IPS-15b (cell line): ENCODE results near the gene CHKA.

Experiments used
- H3K27me3 ChIP-seq: one replicate; pipeline ENCODE4 v1.6.1; 2013; ENCODE audit warnings: low read length; ENCODE audit not compliant: control insufficient read depth, insufficient read depth
- H3K36me3 ChIP-seq: one replicate; pipeline ENCODE4 v1.6.1; 2013; ENCODE audit warnings: low read length; ENCODE audit not compliant: control insufficient read depth, insufficient read depth
- H3K4me1 ChIP-seq: one replicate; pipeline ENCODE4 v1.6.1; 2013; ENCODE audit warnings: mild to moderate bottlenecking, low read length; ENCODE audit not compliant: control insufficient read depth, insufficient read depth
- H3K4me3 ChIP-seq: one replicate; pipeline ENCODE4 v1.5.1; 2013; ENCODE audit warnings: low read depth, low read length
- H3K9ac ChIP-seq: one replicate; pipeline ENCODE4 v1.6.1; 2013; ENCODE audit warnings: low read depth, mild to moderate bottlenecking, low read length
- H3K9me3 ChIP-seq: one replicate; pipeline ENCODE4 v1.6.1; 2013; ENCODE audit warnings: mild to moderate bottlenecking, low read length; ENCODE audit not compliant: control insufficient read depth, insufficient read depth

Gene CHKA

DNA sequence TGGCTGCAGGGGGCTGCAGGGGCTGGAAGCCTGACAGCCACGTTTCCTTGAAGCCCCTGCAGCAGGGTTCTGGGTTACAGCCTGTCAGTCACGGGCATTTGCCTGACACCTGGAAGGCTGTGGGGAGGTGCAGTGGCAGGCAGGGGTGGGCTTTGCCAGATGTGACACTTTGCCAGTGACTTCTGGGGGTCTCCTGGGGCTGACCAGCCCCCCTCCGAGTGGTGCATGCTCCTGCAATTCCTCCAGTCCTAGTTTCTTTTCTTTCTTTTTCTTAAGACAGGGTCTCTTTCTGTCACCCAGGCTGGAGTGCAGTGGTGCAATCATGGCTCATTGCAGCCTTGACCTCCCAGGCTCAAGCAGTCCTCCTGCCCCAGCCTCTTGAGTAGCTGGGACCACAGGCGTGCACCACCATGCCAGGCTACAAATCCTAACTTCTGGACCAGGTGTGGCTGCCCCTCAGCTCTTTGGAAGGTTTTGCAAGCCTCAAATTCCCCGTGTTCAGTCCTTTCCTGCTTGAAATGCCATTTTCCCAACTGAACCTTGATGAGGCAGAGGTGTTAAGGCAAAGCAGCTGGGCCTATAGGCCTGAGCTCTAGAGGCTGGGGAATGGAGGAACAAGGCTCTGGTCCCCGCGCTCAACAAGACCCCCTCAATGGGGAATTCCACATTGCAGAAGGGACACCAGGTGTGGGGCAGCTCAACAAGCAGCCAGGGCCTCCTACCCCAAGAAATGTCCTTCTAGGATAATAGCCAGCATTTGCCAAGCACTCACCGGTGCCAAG is 20.2 kb upstream of the CHKA start:
- H3K36me3 ChIP-seq, result no peaks in the 10 kb centered on the region
- H3K4me3 ChIP-seq, result no peak overlapping the region
- no peaks in the 10 kb centered on the region for H3K9me3 ChIP-seq
- H3K4me1 ChIP-seq, result no peaks in the 10 kb centered on the region
- no peaks in the 10 kb centered on the region for H3K27me3 ChIP-seq
- no peak overlapping the region for H3K9ac ChIP-seq

DNA sequence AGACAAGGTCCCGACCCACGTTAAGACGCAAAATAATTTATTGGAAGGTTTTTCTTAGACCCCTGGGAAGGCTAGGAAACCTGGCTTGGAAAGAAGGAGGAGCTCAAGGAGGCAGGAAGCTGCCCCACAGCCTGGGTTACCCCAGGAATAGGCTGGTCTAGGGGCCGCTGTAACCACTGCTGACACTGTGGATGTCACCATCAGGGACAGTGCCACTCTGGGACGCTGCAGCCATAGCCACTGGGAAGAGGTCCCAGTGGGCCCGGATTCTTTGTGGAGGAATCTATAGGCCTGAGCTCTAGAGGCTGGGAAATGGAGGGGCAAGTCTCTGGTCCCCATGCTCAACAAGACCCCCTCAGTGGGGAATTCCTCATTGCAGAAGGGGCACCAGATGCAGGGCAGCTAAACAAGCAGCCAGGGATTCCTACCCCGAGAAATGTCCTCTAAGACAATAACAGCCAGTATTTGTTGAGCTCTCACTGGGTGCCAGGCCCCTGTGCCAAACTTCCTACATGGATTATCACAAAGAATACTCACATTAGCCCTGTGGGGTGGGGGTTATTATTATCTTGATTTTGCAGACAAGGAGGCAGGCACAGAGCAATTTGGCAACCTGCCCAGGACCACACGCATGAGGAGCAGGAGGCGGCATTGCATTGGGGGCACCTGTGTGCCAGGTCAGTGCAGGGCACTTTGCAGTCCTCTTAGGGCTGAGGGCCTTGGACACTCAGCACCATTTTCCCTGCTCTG is 19.5 kb upstream of the CHKA start:
- no peaks in the 10 kb centered on the region for H3K4me1 ChIP-seq
- no peaks in the 10 kb centered on the region for H3K27me3 ChIP-seq
- H3K9ac ChIP-seq, result no peak overlapping the region
- no peaks in the 10 kb centered on the region for H3K36me3 ChIP-seq
- no peak overlapping the region for H3K4me3 ChIP-seq
- no peaks in the 10 kb centered on the region for H3K9me3 ChIP-seq

DNA sequence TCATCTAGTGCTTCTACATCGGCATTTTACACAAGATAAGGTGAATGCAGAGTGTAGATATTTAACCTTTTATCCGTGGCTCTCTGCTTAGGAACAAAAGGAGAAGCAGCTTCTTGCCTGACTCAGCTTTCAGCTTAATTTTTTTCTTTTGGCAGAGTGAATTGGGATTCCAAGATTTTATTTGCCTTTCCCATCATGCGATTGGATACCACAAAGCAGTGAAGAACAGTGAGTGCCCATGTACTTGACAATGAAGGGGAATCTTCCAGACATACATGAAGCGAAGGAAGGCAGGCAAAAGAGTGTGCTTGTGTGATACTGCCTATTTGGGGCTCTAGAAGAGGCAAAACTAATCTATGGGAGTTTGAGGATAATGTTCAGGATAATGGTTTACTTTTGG is 17.0 kb upstream of the CHKA start:
- Histone ChIP-seq H3K27me3 (no peaks in the 10 kb centered on the region), H3K4me3 (no peak overlapping the region), H3K36me3 (no peaks in the 10 kb centered on the region), H3K9ac (no peak overlapping the region), H3K9me3 (peaks cover 2% of the 10 kb centered on the region), H3K4me1 (no peaks in the 10 kb centered on the region)

DNA sequence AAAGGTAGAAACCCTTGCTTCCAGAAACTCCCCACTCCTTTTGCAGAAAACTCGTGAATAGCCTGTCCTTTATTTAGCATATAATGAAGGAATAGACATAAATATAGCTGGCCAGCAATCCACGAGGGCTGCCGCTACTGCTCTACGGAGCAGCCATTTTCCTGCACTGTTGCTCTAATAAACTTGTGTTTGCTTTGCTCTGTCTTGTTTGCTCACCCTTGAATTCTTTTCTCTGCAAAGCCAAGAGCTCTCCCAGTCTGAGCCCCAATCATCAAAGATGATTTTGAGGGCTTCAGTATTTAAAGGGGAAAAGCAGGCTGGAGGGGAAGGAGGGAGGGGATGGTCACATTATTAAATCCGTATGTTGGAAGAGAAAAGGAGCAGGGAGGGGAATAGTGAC is 16.6 kb upstream of the CHKA start:
- Histone ChIP-seq H3K27me3 (no peaks in the 10 kb centered on the region), H3K4me3 (no peak overlapping the region), H3K9ac (no peak overlapping the region), H3K36me3 (no peaks in the 10 kb centered on the region), H3K9me3 (peaks cover 2% of the 10 kb centered on the region), H3K4me1 (no peaks in the 10 kb centered on the region)

DNA sequence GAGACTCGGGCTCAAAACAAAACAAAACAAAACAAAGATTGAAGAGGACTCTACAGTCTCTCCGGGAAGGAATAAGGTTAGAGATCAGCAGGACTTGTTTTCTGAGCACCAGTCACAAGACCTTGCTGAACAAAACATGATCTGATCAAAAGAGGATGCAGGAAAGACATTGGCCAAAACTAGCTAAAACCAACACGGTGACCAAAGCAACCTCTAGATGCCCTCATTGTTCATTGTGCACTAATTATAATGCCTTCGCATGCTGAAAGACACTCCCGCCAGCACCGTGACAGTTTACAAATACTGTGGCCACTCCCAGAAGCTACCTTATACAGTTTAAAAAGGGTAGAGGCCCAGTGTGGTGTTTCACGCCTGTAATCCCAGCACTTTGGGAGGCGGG is 15.7 kb upstream of the CHKA start:
- Histone ChIP-seq H3K36me3 (no peaks in the 10 kb centered on the region), H3K4me1 (no peaks in the 10 kb centered on the region), H3K27me3 (no peaks in the 10 kb centered on the region)

DNA sequence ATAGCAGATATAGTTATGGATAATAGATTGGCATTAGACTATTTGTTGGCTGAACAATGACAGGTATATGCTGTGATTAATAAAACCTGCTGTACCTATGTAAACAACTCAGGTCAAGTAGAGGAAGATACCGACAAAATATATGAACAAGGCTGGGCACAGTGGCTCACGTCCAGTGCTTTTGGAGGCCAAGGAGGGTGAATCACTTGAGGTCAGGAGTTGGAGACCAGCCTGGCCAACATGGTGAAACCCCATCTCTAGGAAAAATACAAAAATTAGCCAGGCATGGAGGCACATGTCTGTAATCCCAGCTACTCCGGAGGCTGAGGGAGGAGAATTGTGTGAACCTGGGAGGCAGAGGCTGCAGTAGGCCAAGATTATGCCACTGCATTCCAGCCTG is 14.0 kb upstream of the CHKA start:
- H3K36me3 ChIP-seq, result no peaks in the 10 kb centered on the region

More for the DNA sequence above, 15.7 kb upstream of the CHKA start:
- no peak overlapping the region for H3K4me3 ChIP-seq
- H3K9ac ChIP-seq, result no peak overlapping the region
- H3K9me3 ChIP-seq, result peaks cover 7% of the 10 kb centered on the region

DNA sequence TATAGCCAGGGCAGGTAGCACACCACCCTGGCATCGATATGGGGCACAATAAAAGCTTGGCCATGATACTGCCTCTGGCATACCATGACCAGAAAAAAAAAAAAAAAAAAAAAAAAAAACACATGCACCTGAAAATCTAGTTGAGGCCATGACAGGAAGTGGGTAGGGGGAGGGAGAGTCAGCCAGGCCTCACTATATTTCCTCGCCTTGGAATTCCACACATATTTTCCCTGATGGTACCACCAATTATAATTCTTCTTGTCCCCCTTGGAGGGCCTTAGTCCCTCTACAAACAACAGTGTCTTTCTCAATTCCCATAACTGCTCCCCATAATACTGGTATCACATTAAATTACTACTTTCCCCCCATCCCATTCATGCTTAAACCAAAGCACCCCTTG is 12.6 kb upstream of the CHKA start:
- H3K36me3 ChIP-seq, result no peaks in the 10 kb centered on the region
- peaks cover 12% of the 10 kb centered on the region for H3K9me3 ChIP-seq
- no peak overlapping the region for H3K9ac ChIP-seq
- no peaks in the 10 kb centered on the region for H3K27me3 ChIP-seq
- H3K4me1 ChIP-seq, result peaks cover 4% of the 10 kb centered on the region
- H3K4me3 ChIP-seq, result no peak overlapping the region

More for the DNA sequence above, 14.0 kb upstream of the CHKA start:
- Histone ChIP-seq H3K9ac (no peak overlapping the region), H3K9me3 (peaks cover 12% of the 10 kb centered on the region), H3K27me3 (no peaks in the 10 kb centered on the region), H3K4me1 (no peaks in the 10 kb centered on the region), H3K4me3 (no peak overlapping the region)

DNA sequence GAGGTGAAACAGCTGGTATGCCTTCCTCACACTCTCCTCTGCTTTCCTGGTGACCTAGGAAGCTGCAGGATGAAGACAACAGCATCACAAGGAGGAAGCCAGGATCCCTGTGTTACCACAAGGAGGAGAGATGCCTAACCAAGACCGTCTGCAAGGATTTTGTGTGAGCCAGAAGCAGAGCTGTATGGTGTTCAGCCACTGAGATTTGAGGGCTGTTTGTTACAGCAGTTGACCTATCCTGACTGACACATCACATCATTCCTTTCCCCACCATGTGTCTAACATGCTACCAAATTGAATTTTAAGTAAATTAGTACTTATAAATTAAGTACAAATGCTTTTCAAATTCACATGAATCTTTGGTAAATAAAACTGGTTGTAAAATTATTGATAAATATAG is 8.9 kb upstream of the CHKA start:
- peaks cover 12% of the 10 kb centered on the region for H3K9me3 ChIP-seq
- H3K9ac ChIP-seq, result no peak overlapping the region
- H3K4me1 ChIP-seq, result peaks cover 22% of the 10 kb centered on the region
- no peaks in the 10 kb centered on the region for H3K36me3 ChIP-seq
- no peaks in the 10 kb centered on the region for H3K27me3 ChIP-seq
- peak overlapping the region; percentile 1 for H3K4me3 ChIP-seq

DNA sequence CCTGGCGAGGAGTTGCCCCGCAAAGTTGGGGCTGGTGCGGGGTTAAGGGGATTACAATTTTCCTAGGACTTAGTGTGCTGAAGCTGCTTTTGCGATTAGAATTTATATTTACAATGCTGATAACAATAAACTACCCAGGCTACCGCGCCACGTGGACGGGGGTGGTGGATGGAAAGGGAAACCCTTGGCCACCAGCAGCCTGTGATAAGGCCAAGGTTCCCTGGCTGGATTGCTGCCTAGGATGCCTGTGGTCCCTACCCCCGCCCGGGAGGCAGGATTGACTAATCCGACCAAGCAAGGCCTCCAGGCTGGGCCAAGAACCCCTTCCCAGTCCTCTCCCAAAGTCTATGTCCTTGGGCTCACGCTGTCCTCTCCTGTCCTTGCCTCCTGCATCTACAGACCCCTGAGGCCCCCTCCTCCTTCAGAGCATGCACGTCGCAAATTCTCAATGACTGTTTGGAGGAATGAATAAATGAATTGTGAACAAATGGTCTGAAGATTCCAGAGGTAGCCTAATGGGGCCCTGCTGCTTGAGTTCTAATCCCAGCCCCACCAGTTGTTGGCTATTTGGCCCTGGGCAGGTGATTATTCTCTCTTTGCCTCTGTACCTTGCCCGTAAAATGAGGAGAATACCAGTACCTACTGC is 7.6 kb upstream of the CHKA start:
- H3K9ac ChIP-seq, result peak overlapping the region; percentile 51
- H3K36me3 ChIP-seq, result no peaks in the 10 kb centered on the region
- peak overlapping the region; percentile 43 for H3K4me3 ChIP-seq
- no peaks in the 10 kb centered on the region for H3K27me3 ChIP-seq
- H3K4me1 ChIP-seq, result peaks cover 29% of the 10 kb centered on the region
- H3K9me3 ChIP-seq, result peaks cover 10% of the 10 kb centered on the region

DNA sequence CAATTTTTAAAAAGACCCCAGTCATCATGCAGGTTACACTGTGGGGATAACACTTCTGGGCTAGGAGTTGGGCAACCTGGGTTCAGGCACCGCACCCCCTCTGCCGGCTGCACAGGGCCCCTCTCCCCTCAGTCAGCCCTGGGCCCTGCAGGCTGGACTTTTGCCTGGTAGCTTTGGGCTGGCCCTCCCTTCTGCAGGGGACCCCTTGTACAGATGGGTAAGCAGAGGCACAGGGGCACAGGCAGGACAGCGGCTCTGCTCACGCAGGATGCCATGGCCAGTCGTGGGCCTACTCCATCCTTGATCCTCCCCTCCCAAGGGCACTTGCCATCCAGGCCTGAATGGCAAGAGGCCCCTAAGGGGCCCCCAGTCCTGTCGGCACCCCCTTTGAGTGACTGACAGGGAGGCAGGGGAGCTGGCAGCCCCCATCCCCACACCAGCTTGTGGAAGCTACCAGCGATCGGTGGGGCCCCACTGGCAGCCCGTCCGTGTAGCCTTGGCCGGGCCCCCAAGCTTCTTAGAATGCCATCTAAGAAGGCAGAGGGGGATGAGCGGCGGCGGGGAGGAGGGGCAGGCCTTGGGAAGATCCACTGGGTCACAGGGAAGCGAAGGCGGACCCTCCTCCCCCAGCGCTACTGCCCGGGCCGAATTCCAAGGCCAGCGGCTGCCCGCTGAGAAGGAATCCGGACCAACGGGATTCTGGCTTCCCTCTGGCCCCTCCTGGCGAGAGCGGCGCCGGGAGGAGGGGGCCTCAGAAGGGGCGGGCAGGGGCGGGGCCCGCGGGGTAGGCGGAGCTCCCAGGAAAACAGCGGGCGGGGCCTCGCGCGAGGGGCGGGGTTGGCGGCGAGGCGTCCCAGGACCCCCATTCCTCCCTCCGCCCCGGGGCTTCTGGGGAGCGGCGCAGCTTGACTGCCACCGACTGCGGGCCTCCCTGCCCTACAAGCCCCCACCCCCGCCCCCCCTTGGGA is 6.8 kb upstream of the CHKA start:
- H3K9me3 ChIP-seq, result peaks cover 9% of the 10 kb centered on the region
- peaks cover 31% of the 10 kb centered on the region for H3K4me1 ChIP-seq
- H3K9ac ChIP-seq, result peak overlapping the region; percentile 87
- H3K4me3 ChIP-seq, result peak overlapping the region; percentile 43
- no peaks in the 10 kb centered on the region for H3K36me3 ChIP-seq
- H3K27me3 ChIP-seq, result no peaks in the 10 kb centered on the region

DNA sequence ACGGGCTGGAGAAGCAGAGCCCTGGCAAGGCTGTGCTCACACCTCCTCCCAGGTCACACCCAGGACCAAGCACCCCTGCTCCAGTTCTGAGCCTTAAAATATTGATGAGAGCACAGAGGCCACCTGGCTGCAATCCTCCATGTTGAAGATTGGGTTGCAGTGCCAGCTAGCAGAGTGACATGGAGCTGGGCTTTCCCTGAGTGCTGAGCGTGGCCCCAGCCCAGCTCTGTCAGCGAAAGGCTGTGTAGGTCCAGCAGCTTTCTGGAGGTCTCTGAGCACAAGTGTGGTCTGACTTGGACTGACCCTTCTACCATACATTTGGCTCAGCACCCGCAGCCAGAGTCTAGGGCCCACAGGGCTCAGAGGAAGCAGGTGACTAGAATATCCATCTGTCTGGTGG is 4.0 kb upstream of the CHKA start:
- Histone ChIP-seq H3K27me3 (no peaks in the 10 kb centered on the region), H3K9ac (no peak overlapping the region), H3K9me3 (no peaks in the 10 kb centered on the region), H3K4me3 (no peak overlapping the region), H3K36me3 (no peaks in the 10 kb centered on the region), H3K4me1 (peaks cover 32% of the 10 kb centered on the region)
